ENCODE results near the gene PNMT.

- TF ChIP-seq CTCF (conservative IDR thresholded peaks at IDR 0.05; ENCODE audit: low read depth, low read length) (peak; percentile 80), EZH2 (IDR thresholded peaks at IDR 0.05; ENCODE audit: low read length, unreplicated experiment) (no peak)
Observed at GRCh38 chr17:39623356-39623950, 44.8 kb upstream of the PNMT start.
